PFSK-1 (cell line): ENCODE data around the gene DACT2.

Experiments
- SIN3A ChIP-seq: IDR thresholded peaks from 2 replicates; pipeline ENCODE4 v1.6.1; 2012; ENCODE audit warnings: mild to moderate bottlenecking, low read length, moderate library complexity, borderline replicate concordance; ENCODE audit not compliant: insufficient read depth
- TAF1 ChIP-seq: IDR thresholded peaks from 2 replicates; pipeline ENCODE4 v1.6.1; 2012; ENCODE audit warnings: low read length, control low read depth, borderline replicate concordance; ENCODE audit not compliant: insufficient read depth

DNA sequence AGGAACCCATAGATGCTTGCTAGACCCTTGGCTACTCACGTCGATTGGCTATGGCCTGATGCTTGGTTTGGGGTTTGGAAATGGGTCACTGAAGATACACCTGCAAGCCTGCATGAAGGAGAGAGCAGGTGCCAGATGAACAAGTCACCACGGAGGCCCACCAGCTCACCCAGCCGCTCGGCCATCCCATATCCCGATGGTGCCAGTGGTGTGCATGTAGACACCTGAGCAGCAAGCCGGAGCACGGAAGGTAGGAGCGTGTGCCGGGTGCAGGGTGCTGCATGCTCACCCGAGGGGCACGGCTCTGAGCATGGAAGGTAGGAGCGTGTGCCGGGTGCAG, 35.9 kb downstream of the DACT2 start:
- TF ChIP-seq TAF1 (no peak), SIN3A (no peak)
